ENCODE measurements around the gene INO80E.

DNA sequence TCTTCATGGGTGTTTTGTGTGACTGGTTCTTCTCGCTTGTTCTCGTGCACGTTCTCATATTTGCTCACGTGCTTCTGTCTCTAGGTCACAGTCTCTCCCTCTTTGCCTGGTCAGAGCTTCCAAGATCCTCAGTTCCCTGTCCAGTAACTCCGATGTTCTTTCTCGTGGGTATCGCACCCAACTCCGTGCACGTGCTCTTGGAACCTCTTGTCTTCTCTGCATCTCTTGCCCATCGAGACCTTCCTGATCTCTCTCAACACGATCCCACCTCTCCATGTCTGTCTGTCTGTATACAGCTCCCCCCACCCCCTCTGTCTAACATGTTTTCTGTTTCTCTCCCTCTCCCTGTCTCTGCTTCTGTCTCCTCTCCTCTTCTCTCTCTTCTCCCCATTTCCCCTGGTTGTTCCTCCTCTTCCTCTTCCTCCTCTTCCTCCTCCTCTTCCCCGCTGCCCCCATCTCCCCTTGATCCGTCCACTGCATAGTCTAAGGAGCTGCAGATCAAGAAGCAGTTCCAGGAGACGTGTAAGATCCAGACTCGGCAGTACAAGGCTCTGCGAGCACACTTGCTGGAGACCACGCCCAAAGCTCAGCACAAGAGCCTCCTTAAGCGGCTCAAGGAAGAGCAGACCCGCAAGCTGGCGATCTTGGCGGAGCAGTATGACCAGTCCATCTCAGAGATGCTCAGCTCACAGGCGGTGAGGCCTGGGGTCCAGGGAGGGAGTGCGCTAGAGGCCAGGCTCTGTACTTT is 6.8 kb upstream of the INO80E start:
- no peak for TF ChIP-seq POLR2A (IDR thresholded peaks at IDR 0.05; ENCODE audit: low read length)
- TF ChIP-seq CTCF (IDR thresholded peaks at IDR 0.05), result no peak
- no peak for TF ChIP-seq NR3C1 (IDR thresholded peaks at IDR 0.05)
- TF ChIP-seq RNF2 (IDR thresholded peaks at IDR 0.05; ENCODE audit: borderline replicate concordance, low read depth), result no peak
- TF ChIP-seq EHMT2 (IDR thresholded peaks at IDR 0.05; ENCODE audit: low read depth), result no peak
- no peak for TF ChIP-seq KDM1A (IDR thresholded peaks at IDR 0.05; ENCODE audit: low read depth)
- TF ChIP-seq EP300 (IDR thresholded peaks at IDR 0.05), result no peak
- no peak for TF ChIP-seq RAD21 (conservative IDR thresholded peaks at IDR 0.05 in 1 of 2, IDR thresholded peaks at IDR 0.05 in 1 of 2)
- TF ChIP-seq MAFK (IDR thresholded peaks at IDR 0.05; ENCODE audit: partially characterized antibody), result no peak
- TF ChIP-seq CHD2 (IDR thresholded peaks at IDR 0.05; ENCODE audit: low read length, partially characterized antibody), result no peak
- no peak for TF ChIP-seq GATA3 (IDR thresholded peaks at IDR 0.05; ENCODE audit: borderline replicate concordance)
- TF ChIP-seq ELK1 (IDR thresholded peaks at IDR 0.05; ENCODE audit: low read depth, low read length), result no peak
- TF ChIP-seq, protein P1, sequence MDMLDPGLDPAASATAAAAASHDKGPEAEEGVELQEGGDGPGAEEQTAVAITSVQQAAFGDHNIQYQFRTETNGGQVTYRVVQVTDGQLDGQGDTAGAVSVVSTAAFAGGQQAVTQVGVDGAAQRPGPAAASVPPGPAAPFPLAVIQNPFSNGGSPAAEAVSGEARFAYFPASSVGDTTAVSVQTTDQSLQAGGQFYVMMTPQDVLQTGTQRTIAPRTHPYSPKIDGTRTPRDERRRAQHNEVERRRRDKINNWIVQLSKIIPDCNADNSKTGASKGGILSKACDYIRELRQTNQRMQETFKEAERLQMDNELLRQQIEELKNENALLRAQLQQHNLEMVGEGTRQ (IDR thresholded peaks at IDR 0.05), result no peak
- no peak for TF ChIP-seq CEBPB (IDR thresholded peaks at IDR 0.05)

Measured in A549 (cell line).